ENCODE results near the gene DUSP14.

DUSP14 gene

GRCh38 chr17:37476431-37477120 lies 13.1 kb upstream of the DUSP14 start:
- no peak for TF ChIP-seq CTCF (IDR thresholded peaks at IDR 0.05; ENCODE audit: insufficient read depth, low read depth, low read length, missing control alignments)
- no peak overlapping the region for H3K4me3 ChIP-seq (ENCODE audit: low read length)
- DNase-seq (ENCODE audit: low read depth): peak; percentile 92

- peak; percentile 88 for DNase-seq (ENCODE audit: low read depth)
- TF ChIP-seq CTCF (IDR thresholded peaks at IDR 0.05; ENCODE audit: insufficient read depth, low read depth, low read length, missing control alignments): no peak
- no peak overlapping the region for H3K4me3 ChIP-seq (ENCODE audit: low read length)
Observed at GRCh38 chr17:37478187-37478586, 11.5 kb upstream of the DUSP14 start.

GRCh38 chr17:37479025-37479424 lies 10.7 kb upstream of the DUSP14 start:
- H3K4me3 ChIP-seq (ENCODE audit: low read length): no peak overlapping the region
- DNase-seq (ENCODE audit: low read depth): no peak
- no peak for TF ChIP-seq CTCF (IDR thresholded peaks at IDR 0.05; ENCODE audit: insufficient read depth, low read depth, low read length, missing control alignments)

- DNase-seq (ENCODE audit: low read depth): no peak
- no peak overlapping the region for H3K4me3 ChIP-seq (ENCODE audit: low read length)
- no peak for TF ChIP-seq CTCF (IDR thresholded peaks at IDR 0.05; ENCODE audit: insufficient read depth, low read depth, low read length, missing control alignments)
Observed at GRCh38 chr17:37480427-37480826, 9.3 kb upstream of the DUSP14 start.

- peak; percentile 88 for DNase-seq (ENCODE audit: low read depth)
- no peak for TF ChIP-seq CTCF (IDR thresholded peaks at IDR 0.05; ENCODE audit: insufficient read depth, low read depth, low read length, missing control alignments)
- no peak overlapping the region for H3K4me3 ChIP-seq (ENCODE audit: low read length)
Observed at GRCh38 chr17:37481001-37481665, 8.6 kb upstream of the DUSP14 start.

- H3K4me3 ChIP-seq (ENCODE audit: low read length): no peak overlapping the region
- no peak for DNase-seq (ENCODE audit: low read depth)
- TF ChIP-seq CTCF (IDR thresholded peaks at IDR 0.05; ENCODE audit: insufficient read depth, low read depth, low read length, missing control alignments): no peak
Observed at GRCh38 chr17:37483311-37484039, 6.2 kb upstream of the DUSP14 start.

Measured in epithelial cell of esophagus (primary cell).